Neural progenitor cell (in vitro differentiated cells): ENCODE measurements around the gene SEMA6A. TPM values are rescaled to one million over a fixed set of nuclear protein-coding genes. Genes with fewer than 3 reads are reported as not detected.

Source experiments
- DNase-seq: peaks from one replicate; pipeline ENCODE4 v3.0.0-alpha.2; 2016; ENCODE audit warnings: low spot score
- H2AFZ ChIP-seq: fragments of 200-600 bp; sonication (generic); replicated peaks from 2 replicates; pipeline ENCODE4 v1.6.1; 2016; ENCODE audit warnings: antibody characterized with exemption
- H3F3A ChIP-seq: fragments of 200-600 bp; sonication (generic); 2 replicates; pipeline ENCODE4 v1.6.1; 2016; ENCODE audit warnings: antibody characterized with exemption, low read depth
- H3K27ac ChIP-seq: fragments of 200-600 bp; sonication (generic); 2 replicates; pipeline ENCODE4 v1.5.1; 2016; ENCODE audit warnings: mild to moderate bottlenecking
- H3K27me3 ChIP-seq: fragments of 200-600 bp; sonication (generic); 2 replicates; pipeline ENCODE4 v1.6.1; 2016; ENCODE audit warnings: mild to moderate bottlenecking, moderate library complexity
- H3K36me3 ChIP-seq: fragments of 200-600 bp; sonication (generic); 2 replicates; pipeline ENCODE4 v1.5.1; 2016
- H3K4me1 ChIP-seq: fragments of 200-600 bp; sonication (generic); 2 replicates; pipeline ENCODE4 v1.6.1; 2016; ENCODE audit warnings: mixed run types
- H3K4me2 ChIP-seq: fragments of 200-600 bp; sonication (generic); 2 replicates; pipeline ENCODE4 v1.6.1; 2016
- H3K4me3 ChIP-seq: fragments of 200-600 bp; sonication (generic); 2 replicates; pipeline ENCODE4 v1.5.1; 2016
- H3K79me2 ChIP-seq: fragments of 200-600 bp; sonication (generic); 2 replicates; pipeline ENCODE4 v1.6.1; 2016; ENCODE audit warnings: low read depth
- H3K9ac ChIP-seq: fragments of 200-600 bp; sonication (generic); 2 replicates; pipeline ENCODE4 v1.6.1; 2016
- H3K9me3 ChIP-seq: fragments of 200-600 bp; sonication (generic); 2 replicates; pipeline ENCODE4 v1.5.1; 2016; ENCODE audit warnings: low read depth
- H4K20me1 ChIP-seq: fragments of 200-600 bp; sonication (generic); 2 replicates; pipeline ENCODE4 v1.6.1; 2016; ENCODE audit warnings: low read depth
- H3K27ac Mint-ChIP-seq: 3 replicates; pipeline ENCODE4 v1.8.0; 2021; ENCODE audit warnings: mixed read lengths
- H3K27me3 Mint-ChIP-seq: 2 replicates; pipeline ENCODE4 v1.8.0; 2022; ENCODE audit warnings: low read depth, mild to moderate bottlenecking, inconsistent platforms, moderate library complexity, mixed read lengths; ENCODE audit not compliant: insufficient read depth
- H3K36me3 Mint-ChIP-seq: 3 replicates; pipeline ENCODE4 v1.8.0; 2021; ENCODE audit warnings: mixed read lengths
- H3K4me1 Mint-ChIP-seq: 3 replicates; pipeline ENCODE4 v1.8.0; 2021; ENCODE audit warnings: mixed read lengths
- H3K4me3 Mint-ChIP-seq: 3 replicates; pipeline ENCODE4 v1.8.0; 2021; ENCODE audit warnings: mild to moderate bottlenecking, moderate library complexity, mixed read lengths
- H3K9me3 Mint-ChIP-seq: 3 replicates; pipeline ENCODE4 v1.8.0; 2020; ENCODE audit warnings: mixed read lengths
- CTCF ChIP-seq: fragments of 200-600 bp; sonication (generic); IDR thresholded peaks from 2 replicates; pipeline ENCODE4 v1.5.1; 2017; ENCODE audit warnings: antibody characterized with exemption, mild to moderate bottlenecking
- EZH2 ChIP-seq: fragments of 200-600 bp; sonication (generic); IDR thresholded peaks from 2 replicates; pipeline ENCODE4 v1.6.1; 2017; ENCODE audit warnings: antibody characterized with exemption, mild to moderate bottlenecking, moderate library complexity
- EZH2phosphoT487 ChIP-seq: fragments of 200-600 bp; sonication (generic); IDR thresholded peaks from 2 replicates; pipeline ENCODE4 v1.6.1; 2017; ENCODE audit warnings: antibody characterized with exemption
- total RNA-seq: library from RNA; depleted of rRNA; stranded (reverse); fragments of >200 nt; gene quantifications from 2 replicates; pipeline ENCODE4 v1.2.3, GENCODE V29; 2015; ENCODE audit warnings: low replicate concordance

Gene SEMA6A
- total RNA-seq, 1 donor from 2014 or later = 86.4 TPM

GRCh38 chr5:116488356-116489041, 86.1 kb downstream of the SEMA6A start:
- H3K4me1 Mint-ChIP-seq = peaks cover 6% of the 10 kb centered on the region
- H3K4me3 ChIP-seq = no peak overlapping the region
- H3K36me3 ChIP-seq = peaks cover 29% of the 10 kb centered on the region
- TF ChIP-seq EZH2 (no peak), EZH2phosphoT487 (no peak), CTCF (no peak)
- peaks cover 55% of the 10 kb centered on the region for H3K36me3 Mint-ChIP-seq
- no peak overlapping the region for H3K27ac Mint-ChIP-seq
- H3K9me3 Mint-ChIP-seq = no peaks in the 10 kb centered on the region
- H3K4me1 ChIP-seq = no peaks in the 10 kb centered on the region
- no peaks in the 10 kb centered on the region for H3K27me3 ChIP-seq
- H3K79me2 ChIP-seq = peaks cover 11% of the 10 kb centered on the region
- no peak overlapping the region for H3K9ac ChIP-seq
- no peak for DNase-seq
- no peak overlapping the region for H3K4me2 ChIP-seq
- no peaks in the 10 kb centered on the region for H3F3A ChIP-seq
- H4K20me1 ChIP-seq = no peaks in the 10 kb centered on the region
- H3K9me3 ChIP-seq = no peaks in the 10 kb centered on the region
- H3K27ac ChIP-seq = no peak overlapping the region
- no peak overlapping the region for H2AFZ ChIP-seq
- H3K4me3 Mint-ChIP-seq = no peak overlapping the region
- no peaks in the 10 kb centered on the region for H3K27me3 Mint-ChIP-seq

- Mint-ChIP-seq H3K36me3 (peaks cover 59% of the 10 kb centered on the region), H3K4me3 (no peak overlapping the region)
- H3K36me3 ChIP-seq = peaks cover 29% of the 10 kb centered on the region
Measured at GRCh38 chr5:116487045-116487444, 87.6 kb downstream of the SEMA6A start.

GRCh38 chr5:116486588-116486987, 88.0 kb downstream of the SEMA6A start:
- no peaks in the 10 kb centered on the region for H3K27me3 Mint-ChIP-seq
- Histone ChIP-seq H3K27me3 (no peaks in the 10 kb centered on the region), H3K36me3 (peaks cover 29% of the 10 kb centered on the region), H3K27ac (no peak overlapping the region), H3F3A (no peaks in the 10 kb centered on the region), H3K4me3 (no peak overlapping the region), H3K9me3 (no peaks in the 10 kb centered on the region), H2AFZ (no peak overlapping the region), H4K20me1 (no peaks in the 10 kb centered on the region), H3K9ac (no peak overlapping the region), H3K79me2 (peaks cover 4% of the 10 kb centered on the region), H3K4me2 (no peak overlapping the region), H3K4me1 (no peaks in the 10 kb centered on the region)
- H3K9me3 Mint-ChIP-seq = no peaks in the 10 kb centered on the region
- peaks cover 6% of the 10 kb centered on the region for H3K4me1 Mint-ChIP-seq
- peaks cover 61% of the 10 kb centered on the region for H3K36me3 Mint-ChIP-seq
- no peak overlapping the region for H3K27ac Mint-ChIP-seq
- TF ChIP-seq EZH2 (no peak), CTCF (no peak), EZH2phosphoT487 (no peak)
- no peak for DNase-seq
- H3K4me3 Mint-ChIP-seq = no peak overlapping the region

More at GRCh38 chr5:116487045-116487444, 87.6 kb downstream of the SEMA6A start:
- Mint-ChIP-seq H3K9me3 (no peaks in the 10 kb centered on the region), H3K27me3 (no peaks in the 10 kb centered on the region), H3K4me1 (peaks cover 6% of the 10 kb centered on the region), H3K27ac (no peak overlapping the region)
- Histone ChIP-seq H3K9ac (no peak overlapping the region), H3K27me3 (no peaks in the 10 kb centered on the region), H3K9me3 (no peaks in the 10 kb centered on the region), H2AFZ (no peak overlapping the region), H3K4me2 (no peak overlapping the region), H3F3A (no peaks in the 10 kb centered on the region), H3K4me3 (no peak overlapping the region), H3K27ac (no peak overlapping the region), H4K20me1 (no peaks in the 10 kb centered on the region), H3K4me1 (no peaks in the 10 kb centered on the region), H3K79me2 (peaks cover 4% of the 10 kb centered on the region)
- TF ChIP-seq EZH2 = no peak
- TF ChIP-seq CTCF = no peak
- TF ChIP-seq EZH2phosphoT487 = no peak
- no peak for DNase-seq
